Measurements from ENCODE around the gene PTPRN2. TPM values are rescaled to one million over a fixed set of nuclear protein-coding genes. Genes with fewer than 3 reads are reported as not detected.

PTPRN2 gene
- polyA plus RNA-seq, 4 donors, result 1.6 to 11.7 (median 4.0) TPM

GRCh38 chr7:158470336-158470735 is 117.3 kb downstream of the PTPRN2 start:
- H3K36me3 ChIP-seq (ENCODE audit: control insufficient read depth in 3 of 3, insufficient read depth in 2 of 3, low read depth in 1 of 3, low read length in 3 of 3), result no peaks in the 10 kb centered on the region
- H3K4me3 ChIP-seq (ENCODE audit: low read depth in 1 of 3, low read length in 3 of 3), result no peak overlapping the region
- H3K4me1 ChIP-seq (ENCODE audit: control insufficient read depth in 3 of 3, insufficient read depth in 2 of 3, low read depth in 1 of 3, low read length in 2 of 3), result no peaks in the 10 kb centered on the region
- H3K27me3 ChIP-seq (ENCODE audit: control insufficient read depth in 3 of 3, insufficient read depth in 3 of 3, low read length in 3 of 3), result peaks cover 0 to 2% (median 0%) of the 10 kb centered on the region in 3 donors
- DNase-seq, result no peak
- H3K27ac ChIP-seq (ENCODE audit: low read depth in 1 of 3, low read length in 2 of 3), result no peak overlapping the region
- no peaks in the 10 kb centered on the region for H3K9me3 ChIP-seq (ENCODE audit: control insufficient read depth in 2 of 2, insufficient read depth in 1 of 2, low read depth in 1 of 2, low read length in 1 of 2)
- no peak for FAIRE-seq
- 83 to 92% (median 84%) methylated on average over 16 of the region's 16 CpGs for whole genome bisulfite sequencing, 3 donors

GRCh38 chr7:158469396-158470051 is 118.1 kb downstream of the PTPRN2 start:
- no peak for DNase-seq
- no peaks in the 10 kb centered on the region for H3K36me3 ChIP-seq (ENCODE audit: control insufficient read depth in 3 of 3, insufficient read depth in 2 of 3, low read depth in 1 of 3, low read length in 3 of 3)
- H3K4me1 ChIP-seq (ENCODE audit: control insufficient read depth in 3 of 3, insufficient read depth in 2 of 3, low read depth in 1 of 3, low read length in 2 of 3), result no peaks in the 10 kb centered on the region
- no peak overlapping the region for H3K4me3 ChIP-seq (ENCODE audit: low read depth in 1 of 3, low read length in 3 of 3)
- FAIRE-seq, result no peak
- WGBS, 3 donors, result 63 to 89% (median 71%) methylated on average over 8 of the region's 8 CpGs
- H3K27ac ChIP-seq (ENCODE audit: low read depth in 1 of 3, low read length in 2 of 3), result no peak overlapping the region
- peaks cover 0 to 2% (median 0%) of the 10 kb centered on the region in 3 donors for H3K27me3 ChIP-seq (ENCODE audit: control insufficient read depth in 3 of 3, insufficient read depth in 3 of 3, low read length in 3 of 3)
- H3K9me3 ChIP-seq (ENCODE audit: control insufficient read depth in 2 of 2, insufficient read depth in 1 of 2, low read depth in 1 of 2, low read length in 1 of 2), result no peaks in the 10 kb centered on the region

- 55 to 78% (median 59%) methylated on average over 9 of the region's 9 CpGs for WGBS, 3 donors
- no peak overlapping the region for H3K27ac ChIP-seq (ENCODE audit: low read depth in 1 of 3, low read length in 2 of 3)
- FAIRE-seq, result no peak
Observed at GRCh38 chr7:158468700-158469296, 118.8 kb downstream of the PTPRN2 start.

DNA sequence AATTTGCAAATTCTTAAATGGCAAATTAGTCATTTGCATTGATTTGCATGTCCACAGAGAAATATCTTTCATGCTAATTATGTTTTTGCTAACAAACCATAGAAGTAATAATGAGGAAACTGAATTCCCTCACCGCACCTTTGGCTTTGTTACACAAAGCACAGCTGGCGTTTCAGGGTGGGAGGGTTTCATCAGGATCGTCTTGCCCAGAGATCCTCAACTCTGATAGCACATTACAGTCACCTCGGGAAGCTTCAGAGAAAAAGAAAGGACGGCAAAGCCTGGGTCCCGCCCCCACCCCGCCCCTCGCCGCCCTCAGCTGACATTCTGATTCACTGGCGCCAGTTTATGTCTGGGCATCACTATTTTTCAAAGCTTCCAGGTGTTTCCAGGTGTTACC is 119.4 kb downstream of the PTPRN2 start:
- FAIRE-seq, result no peak
- no peak overlapping the region for H3K4me3 ChIP-seq (ENCODE audit: low read depth in 1 of 3, low read length in 3 of 3)
- no peaks in the 10 kb centered on the region for H3K36me3 ChIP-seq (ENCODE audit: control insufficient read depth in 3 of 3, insufficient read depth in 2 of 3, low read depth in 1 of 3, low read length in 3 of 3)
- no peak for DNase-seq
- H3K27me3 ChIP-seq (ENCODE audit: control insufficient read depth in 3 of 3, insufficient read depth in 3 of 3, low read length in 3 of 3), result peaks cover 0 to 2% (median 0%) of the 10 kb centered on the region in 3 donors
- no peaks in the 10 kb centered on the region for H3K9me3 ChIP-seq (ENCODE audit: control insufficient read depth in 2 of 2, insufficient read depth in 1 of 2, low read depth in 1 of 2, low read length in 1 of 2)
- no peak overlapping the region for H3K27ac ChIP-seq (ENCODE audit: low read depth in 1 of 3, low read length in 2 of 3)
- WGBS, 3 donors, result 20 to 25% (median 25%) methylated on average over 10 of the region's 10 CpGs
- no peaks in the 10 kb centered on the region for H3K4me1 ChIP-seq (ENCODE audit: control insufficient read depth in 3 of 3, insufficient read depth in 2 of 3, low read depth in 1 of 3, low read length in 2 of 3)

More at GRCh38 chr7:158468700-158469296, 118.8 kb downstream of the PTPRN2 start:
- H3K4me1 ChIP-seq (ENCODE audit: control insufficient read depth in 3 of 3, insufficient read depth in 2 of 3, low read depth in 1 of 3, low read length in 2 of 3), result no peaks in the 10 kb centered on the region
- no peak overlapping the region for H3K4me3 ChIP-seq (ENCODE audit: low read depth in 1 of 3, low read length in 3 of 3)
- H3K27me3 ChIP-seq (ENCODE audit: control insufficient read depth in 3 of 3, insufficient read depth in 3 of 3, low read length in 3 of 3), result peaks cover 0 to 2% (median 0%) of the 10 kb centered on the region in 3 donors
- H3K36me3 ChIP-seq (ENCODE audit: control insufficient read depth in 3 of 3, insufficient read depth in 2 of 3, low read depth in 1 of 3, low read length in 3 of 3), result no peaks in the 10 kb centered on the region
- H3K9me3 ChIP-seq (ENCODE audit: control insufficient read depth in 2 of 2, insufficient read depth in 1 of 2, low read depth in 1 of 2, low read length in 1 of 2), result no peaks in the 10 kb centered on the region
- DNase-seq, result no peak

- 63 to 84% (median 73%) methylated on average over 7 of the region's 7 CpGs for WGBS, 3 donors
- no peak for FAIRE-seq
- Histone ChIP-seq H3K27ac (ENCODE audit: low read depth in 1 of 3, low read length in 2 of 3) (no peak overlapping the region), H3K27me3 (ENCODE audit: control insufficient read depth in 3 of 3, insufficient read depth in 3 of 3, low read length in 3 of 3) (peaks cover 0 to 2% (median 0%) of the 10 kb centered on the region in 3 donors), H3K9me3 (ENCODE audit: control insufficient read depth in 2 of 2, insufficient read depth in 1 of 2, low read depth in 1 of 2, low read length in 1 of 2) (no peaks in the 10 kb centered on the region), H3K36me3 (ENCODE audit: control insufficient read depth in 3 of 3, insufficient read depth in 2 of 3, low read depth in 1 of 3, low read length in 3 of 3) (no peaks in the 10 kb centered on the region), H3K4me1 (ENCODE audit: control insufficient read depth in 3 of 3, insufficient read depth in 2 of 3, low read depth in 1 of 3, low read length in 2 of 3) (no peaks in the 10 kb centered on the region), H3K4me3 (ENCODE audit: low read depth in 1 of 3, low read length in 3 of 3) (no peak overlapping the region)
- no peak for DNase-seq
Observed at GRCh38 chr7:158467562-158467961, 120.1 kb downstream of the PTPRN2 start.

GRCh38 chr7:158463317-158463716 is 124.3 kb downstream of the PTPRN2 start:
- H3K4me1 ChIP-seq (ENCODE audit: control insufficient read depth in 3 of 3, insufficient read depth in 2 of 3, low read depth in 1 of 3, low read length in 2 of 3), result no peaks in the 10 kb centered on the region
- H3K27ac ChIP-seq (ENCODE audit: low read depth in 1 of 3, low read length in 2 of 3), result no peak overlapping the region
- no peak for DNase-seq
- WGBS, 3 donors, result 84 to 85% (median 85%) methylated on average over 4 of the region's 4 CpGs
- no peaks in the 10 kb centered on the region for H3K36me3 ChIP-seq (ENCODE audit: control insufficient read depth in 3 of 3, insufficient read depth in 2 of 3, low read depth in 1 of 3, low read length in 3 of 3)
- no peaks in the 10 kb centered on the region for H3K27me3 ChIP-seq (ENCODE audit: control insufficient read depth in 3 of 3, insufficient read depth in 3 of 3, low read length in 3 of 3)
- no peaks in the 10 kb centered on the region for H3K9me3 ChIP-seq (ENCODE audit: control insufficient read depth in 2 of 2, insufficient read depth in 1 of 2, low read depth in 1 of 2, low read length in 1 of 2)
- H3K4me3 ChIP-seq (ENCODE audit: low read depth in 1 of 3, low read length in 3 of 3), result no peak overlapping the region
- FAIRE-seq, result no peak

GRCh38 chr7:158461824-158462223 is 125.8 kb downstream of the PTPRN2 start:
- Histone ChIP-seq H3K4me3 (ENCODE audit: low read depth in 1 of 3, low read length in 3 of 3) (no peak overlapping the region), H3K36me3 (ENCODE audit: control insufficient read depth in 3 of 3, insufficient read depth in 2 of 3, low read depth in 1 of 3, low read length in 3 of 3) (no peaks in the 10 kb centered on the region), H3K27ac (ENCODE audit: low read depth in 1 of 3, low read length in 2 of 3) (no peak overlapping the region), H3K9me3 (ENCODE audit: control insufficient read depth in 2 of 2, insufficient read depth in 1 of 2, low read depth in 1 of 2, low read length in 1 of 2) (peaks cover 0 to 1% of the 10 kb centered on the region in 2 donors), H3K27me3 (ENCODE audit: control insufficient read depth in 3 of 3, insufficient read depth in 3 of 3, low read length in 3 of 3) (no peaks in the 10 kb centered on the region), H3K4me1 (ENCODE audit: control insufficient read depth in 3 of 3, insufficient read depth in 2 of 3, low read depth in 1 of 3, low read length in 2 of 3) (no peaks in the 10 kb centered on the region)
- DNase-seq (no peak), FAIRE-seq (no peak)
- WGBS, 3 donors, result 83 to 88% (median 84%) methylated on average over 11 of the region's 11 CpGs

GRCh38 chr7:158460665-158461064 is 127.0 kb downstream of the PTPRN2 start:
- FAIRE-seq (no peak), DNase-seq (no peak)
- peaks cover 0 to 10% of the 10 kb centered on the region in 2 donors for H3K9me3 ChIP-seq (ENCODE audit: control insufficient read depth in 2 of 2, insufficient read depth in 1 of 2, low read depth in 1 of 2, low read length in 1 of 2)
- H3K27ac ChIP-seq (ENCODE audit: low read depth in 1 of 3, low read length in 2 of 3), result no peak overlapping the region
- no peaks in the 10 kb centered on the region for H3K36me3 ChIP-seq (ENCODE audit: control insufficient read depth in 3 of 3, insufficient read depth in 2 of 3, low read depth in 1 of 3, low read length in 3 of 3)
- 79 to 89% (median 83%) methylated on average over 6 of the region's 6 CpGs for WGBS, 3 donors
- H3K27me3 ChIP-seq (ENCODE audit: control insufficient read depth in 3 of 3, insufficient read depth in 3 of 3, low read length in 3 of 3), result no peaks in the 10 kb centered on the region
- H3K4me3 ChIP-seq (ENCODE audit: low read depth in 1 of 3, low read length in 3 of 3), result no peak overlapping the region
- H3K4me1 ChIP-seq (ENCODE audit: control insufficient read depth in 3 of 3, insufficient read depth in 2 of 3, low read depth in 1 of 3, low read length in 2 of 3), result no peaks in the 10 kb centered on the region
